ENCODE measurements around the gene TMEM63C.
"Not testable (repeated sequence)": the region's sequence is repeated elsewhere in the genome, so short reads cannot be mapped to it uniquely, and the experiment has no call there.

TMEM63C gene

DNA sequence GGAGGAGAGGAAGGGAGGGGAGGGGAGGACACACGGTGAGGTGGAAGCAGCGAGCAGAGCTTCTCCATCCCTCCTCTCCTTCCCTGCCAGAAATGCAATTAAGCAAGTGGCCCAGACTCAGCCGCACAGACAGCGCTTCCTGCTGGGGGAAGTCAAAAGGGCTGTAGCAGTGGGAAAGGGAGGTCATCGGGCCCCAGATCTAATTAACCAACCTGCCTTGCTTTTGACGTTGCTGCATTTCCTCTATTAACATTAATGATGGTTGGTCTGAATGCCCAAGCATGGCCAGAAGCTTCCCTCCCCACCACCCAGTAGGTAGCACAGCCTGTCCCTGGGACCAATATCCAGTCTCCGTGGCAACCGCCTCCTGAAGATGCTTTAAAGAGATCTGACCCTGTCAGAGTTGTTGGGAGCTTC, 94.0 kb downstream of the TMEM63C start:
- Histone ChIP-seq H3K9ac (ENCODE audit: low read depth, low read length) (no peak overlapping the region), H3K4me1 (ENCODE audit: control insufficient read depth, insufficient read depth, low read length) (no peaks in the 10 kb centered on the region), H3K36me3 (ENCODE audit: insufficient read depth, low read length) (peaks cover 3% of the 10 kb centered on the region), H3K9me3 (replicated peaks; ENCODE audit: low read length) (no peaks in the 10 kb centered on the region), H3K4me2 (ENCODE audit: low read length) (no peak overlapping the region), H3K27me3 (ENCODE audit: control insufficient read depth, insufficient read depth, low read length) (peaks cover 10% of the 10 kb centered on the region), H3K4me3 (ENCODE audit: low read length) (no peak overlapping the region)

DNA sequence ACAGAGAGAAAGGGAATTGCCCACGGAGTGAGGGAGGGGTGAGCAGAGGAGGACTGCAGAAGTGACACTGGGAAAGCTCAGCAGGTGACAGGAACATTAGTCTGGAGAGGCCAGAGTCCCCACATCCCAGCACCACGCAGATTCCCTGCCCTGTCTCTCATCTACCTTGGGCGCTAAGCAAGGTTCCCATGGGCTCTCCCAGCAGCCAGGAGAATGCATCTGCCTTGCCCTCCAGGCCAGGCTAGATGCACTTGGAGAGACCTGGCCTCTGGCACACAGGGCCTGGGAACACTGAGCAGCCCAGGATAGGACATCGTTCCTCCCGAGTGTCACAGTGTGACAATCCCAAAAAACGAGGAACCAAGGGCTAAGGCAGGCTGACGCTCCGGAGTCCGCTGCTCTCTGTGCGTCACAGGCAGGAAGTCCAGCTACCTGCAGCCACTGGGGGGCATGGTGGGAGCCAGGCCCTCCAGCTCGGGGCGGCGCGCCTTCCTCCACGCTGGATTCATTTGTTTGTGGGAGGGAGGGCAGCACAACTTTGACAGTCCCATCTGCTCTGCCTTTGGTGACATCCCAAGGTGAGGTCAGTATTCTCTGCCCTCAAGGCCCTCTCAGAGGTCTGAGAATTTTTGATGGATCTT, 94.8 kb downstream of the TMEM63C start:
- H3K4me3 ChIP-seq (ENCODE audit: low read length), result no peak overlapping the region
- no peaks in the 10 kb centered on the region for H3K4me1 ChIP-seq (ENCODE audit: control insufficient read depth, insufficient read depth, low read length)
- no peak overlapping the region for H3K4me2 ChIP-seq (ENCODE audit: low read length)
- H3K36me3 ChIP-seq (ENCODE audit: insufficient read depth, low read length), result peaks cover 3% of the 10 kb centered on the region
- H3K27me3 ChIP-seq (ENCODE audit: control insufficient read depth, insufficient read depth, low read length), result peaks cover 2% of the 10 kb centered on the region
- no peak overlapping the region for H3K9ac ChIP-seq (ENCODE audit: low read depth, low read length)
- H3K9me3 ChIP-seq (replicated peaks; ENCODE audit: low read length), result no peaks in the 10 kb centered on the region

DNA sequence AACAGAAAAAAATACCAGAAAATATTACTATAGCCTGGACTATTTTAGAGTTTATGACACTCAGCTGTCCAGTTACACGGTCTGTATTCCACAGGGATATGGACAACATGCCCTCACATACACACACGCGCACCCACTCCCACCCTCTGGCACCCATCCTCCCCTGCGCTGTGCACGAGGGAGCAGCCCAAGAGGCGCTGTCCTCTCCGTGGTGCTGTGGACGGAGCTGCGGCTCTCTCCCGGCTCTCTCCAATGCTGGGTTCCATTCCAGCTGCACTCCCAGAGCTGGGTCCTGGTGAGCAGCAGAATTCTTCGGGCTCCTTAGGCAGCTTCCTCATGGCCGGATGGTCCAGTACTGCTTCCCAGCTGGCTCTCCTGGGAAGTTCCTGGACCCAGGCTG, 95.4 kb downstream of the TMEM63C start:
- Histone ChIP-seq H3K9me3 (replicated peaks; ENCODE audit: low read length) (no peaks in the 10 kb centered on the region), H3K36me3 (ENCODE audit: insufficient read depth, low read length) (peaks cover 6% of the 10 kb centered on the region), H3K4me2 (ENCODE audit: low read length) (no peak overlapping the region), H3K4me1 (ENCODE audit: control insufficient read depth, insufficient read depth, low read length) (no peaks in the 10 kb centered on the region), H3K27me3 (ENCODE audit: control insufficient read depth, insufficient read depth, low read length) (no peaks in the 10 kb centered on the region), H3K4me3 (ENCODE audit: low read length) (no peak overlapping the region), H3K9ac (ENCODE audit: low read depth, low read length) (no peak overlapping the region)

DNA sequence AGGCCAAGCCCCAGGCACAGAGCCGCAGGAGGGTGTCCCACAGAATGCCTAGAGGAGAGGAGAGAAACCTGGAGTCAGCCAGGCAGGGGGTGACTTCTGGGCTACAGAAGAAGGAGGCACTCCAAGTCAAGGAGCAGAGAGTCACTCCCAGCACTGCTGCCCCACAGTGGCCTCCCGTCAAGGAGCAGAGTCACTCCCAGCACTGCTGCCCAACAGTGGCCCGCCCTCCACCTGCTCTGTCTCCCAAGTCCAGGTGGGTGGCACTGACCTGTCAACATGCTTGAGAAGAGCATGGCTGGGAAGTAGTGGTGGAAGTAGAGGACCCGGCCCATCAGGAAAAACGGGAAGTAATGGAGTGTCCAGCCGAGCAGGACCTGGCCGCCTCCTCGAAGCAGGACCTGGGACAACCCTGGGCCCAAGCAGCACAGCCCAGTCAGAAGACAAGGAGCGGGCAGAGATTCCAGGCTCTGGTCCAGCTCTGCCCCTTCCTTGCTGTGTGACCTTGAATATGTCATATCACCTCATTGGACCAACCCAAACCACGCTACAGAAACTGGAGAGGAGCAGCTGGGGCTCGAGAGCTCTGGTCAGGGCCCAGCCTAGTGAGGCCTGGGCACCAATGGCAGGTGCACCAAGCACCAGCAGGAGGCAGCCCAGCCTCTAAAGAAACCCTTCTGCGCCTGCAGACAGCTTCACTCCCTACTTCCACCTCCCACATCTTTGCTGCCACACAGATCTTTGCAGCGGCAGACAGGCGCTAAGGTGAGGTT, 97.0 kb downstream of the TMEM63C start:
- H3K9ac ChIP-seq (ENCODE audit: low read depth, low read length), result no peak overlapping the region
- H3K4me3 ChIP-seq (ENCODE audit: low read length), result no peak overlapping the region
- H3K4me2 ChIP-seq (ENCODE audit: low read length), result no peak overlapping the region
- no peaks in the 10 kb centered on the region for H3K27me3 ChIP-seq (ENCODE audit: control insufficient read depth, insufficient read depth, low read length)
- peaks cover 15% of the 10 kb centered on the region for H3K36me3 ChIP-seq (ENCODE audit: insufficient read depth, low read length)
- no peaks in the 10 kb centered on the region for H3K9me3 ChIP-seq (replicated peaks; ENCODE audit: low read length)
- no peaks in the 10 kb centered on the region for H3K4me1 ChIP-seq (ENCODE audit: control insufficient read depth, insufficient read depth, low read length)

DNA sequence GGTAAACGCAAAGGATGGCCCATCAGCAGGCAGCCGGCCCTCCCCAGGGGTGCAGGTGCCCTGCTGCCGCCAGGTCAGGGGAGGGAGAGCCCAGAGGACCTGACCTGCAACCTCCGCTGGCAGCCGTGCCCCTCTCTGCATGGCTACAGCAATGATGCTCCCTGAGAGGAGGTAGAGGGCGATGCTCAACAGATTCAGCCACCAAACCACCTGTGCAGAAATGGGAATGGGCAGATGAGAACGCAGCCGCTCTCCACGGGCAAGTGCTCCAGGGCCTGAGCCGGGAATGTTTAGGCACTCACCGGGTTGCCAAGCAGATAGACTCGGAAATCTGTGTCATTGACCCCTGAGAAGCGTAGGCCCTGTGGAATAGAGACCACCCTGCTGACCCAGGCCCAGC, 98.1 kb downstream of the TMEM63C start:
- no peak overlapping the region for H3K4me2 ChIP-seq (ENCODE audit: low read length)
- peaks cover 26% of the 10 kb centered on the region for H3K36me3 ChIP-seq (ENCODE audit: insufficient read depth, low read length)
- H3K4me1 ChIP-seq (ENCODE audit: control insufficient read depth, insufficient read depth, low read length), result no peaks in the 10 kb centered on the region
- no peaks in the 10 kb centered on the region for H3K9me3 ChIP-seq (replicated peaks; ENCODE audit: low read length)
- H3K4me3 ChIP-seq (ENCODE audit: low read length), result no peak overlapping the region
- H3K27me3 ChIP-seq (ENCODE audit: control insufficient read depth, insufficient read depth, low read length), result no peaks in the 10 kb centered on the region
- H3K9ac ChIP-seq (ENCODE audit: low read depth, low read length), result no peak overlapping the region

DNA sequence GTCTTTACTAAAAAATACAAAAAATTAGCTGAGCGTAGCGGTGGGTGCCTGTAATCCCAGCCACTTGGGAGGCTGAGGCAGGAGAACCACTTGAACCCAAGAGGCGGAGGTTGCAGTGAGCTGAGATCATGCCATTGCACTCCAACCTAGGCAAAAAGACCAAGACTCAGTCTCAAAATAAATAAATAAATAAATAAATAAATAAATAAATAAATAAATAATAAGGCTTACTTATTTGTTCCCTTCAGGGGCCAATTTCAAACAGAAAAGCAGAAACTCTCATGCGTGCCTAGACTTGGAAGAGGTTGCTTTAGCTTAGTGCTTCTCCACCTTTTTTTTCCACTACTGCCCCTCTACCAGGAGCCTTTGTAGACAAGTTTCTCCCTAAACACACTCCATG, 99.3 kb downstream of the TMEM63C start:
- not testable (repeated sequence) for H3K9me3 ChIP-seq (replicated peaks; ENCODE audit: low read length); H3K27me3 ChIP-seq (ENCODE audit: control insufficient read depth, insufficient read depth, low read length); H3K4me3 ChIP-seq (ENCODE audit: low read length); H3K9ac ChIP-seq (ENCODE audit: low read depth, low read length); H3K4me2 ChIP-seq (ENCODE audit: low read length); H3K4me1 ChIP-seq (ENCODE audit: control insufficient read depth, insufficient read depth, low read length)
- H3K36me3 ChIP-seq (ENCODE audit: insufficient read depth, low read length), result peaks cover 30% of the 10 kb centered on the region

DNA sequence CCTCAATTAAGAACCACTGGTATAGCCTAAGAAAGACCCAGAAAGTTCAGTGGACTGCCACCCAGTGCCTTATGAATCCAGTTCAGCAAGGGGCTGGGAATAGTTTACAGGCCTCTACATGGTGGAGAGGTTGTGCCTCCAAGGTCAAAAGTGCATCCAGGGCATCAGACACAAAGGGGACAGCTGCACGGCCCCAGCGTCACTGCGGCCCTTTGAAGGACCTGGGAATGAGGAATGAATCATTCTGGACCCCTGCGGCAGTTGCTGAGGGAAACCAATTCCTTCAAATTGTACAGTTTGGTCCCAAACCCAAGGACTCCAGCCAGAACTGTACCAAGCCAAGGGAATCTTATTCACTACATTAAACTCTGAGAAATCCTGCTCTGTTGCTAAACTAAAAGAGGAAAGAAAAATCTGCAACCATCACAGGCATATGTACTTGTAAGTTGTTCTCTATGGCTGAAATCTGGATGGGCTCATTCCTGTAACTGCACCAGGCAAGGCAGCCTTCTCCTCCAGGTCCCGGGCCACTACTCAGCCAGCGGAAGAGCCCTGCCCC, 100.3 kb downstream of the TMEM63C start:
- H3K27me3 ChIP-seq (ENCODE audit: control insufficient read depth, insufficient read depth, low read length), result no peaks in the 10 kb centered on the region
- H3K4me3 ChIP-seq (ENCODE audit: low read length), result no peak overlapping the region
- H3K4me2 ChIP-seq (ENCODE audit: low read length), result no peak overlapping the region
- H3K36me3 ChIP-seq (ENCODE audit: insufficient read depth, low read length), result peaks cover 39% of the 10 kb centered on the region
- no peaks in the 10 kb centered on the region for H3K4me1 ChIP-seq (ENCODE audit: control insufficient read depth, insufficient read depth, low read length)
- H3K9ac ChIP-seq (ENCODE audit: low read depth, low read length), result no peak overlapping the region
- no peaks in the 10 kb centered on the region for H3K9me3 ChIP-seq (replicated peaks; ENCODE audit: low read length)

DNA sequence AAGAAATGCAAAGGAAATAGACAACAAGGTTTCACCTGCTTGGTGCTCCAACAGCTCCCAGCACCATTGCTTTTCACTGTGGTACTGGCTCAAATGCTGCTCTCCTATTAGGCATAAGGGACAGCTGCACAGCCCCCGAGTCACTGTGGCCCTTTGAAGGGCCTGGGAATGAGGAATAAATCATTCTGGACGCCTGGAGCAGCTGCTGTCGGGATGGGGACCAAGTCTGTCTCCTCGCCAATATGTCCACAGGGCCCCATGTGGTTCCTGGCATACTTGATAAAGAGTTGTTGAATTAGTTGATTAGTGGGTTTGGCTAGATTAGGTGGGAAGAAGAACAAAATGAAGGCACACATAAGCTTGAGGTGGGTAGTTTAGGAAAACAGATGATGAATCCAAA, 102.5 kb downstream of the TMEM63C start:
- Histone ChIP-seq H3K9me3 (replicated peaks; ENCODE audit: low read length) (no peaks in the 10 kb centered on the region), H3K4me3 (ENCODE audit: low read length) (no peak overlapping the region), H3K4me1 (ENCODE audit: control insufficient read depth, insufficient read depth, low read length) (no peaks in the 10 kb centered on the region), H3K4me2 (ENCODE audit: low read length) (no peak overlapping the region), H3K27me3 (ENCODE audit: control insufficient read depth, insufficient read depth, low read length) (no peaks in the 10 kb centered on the region), H3K36me3 (ENCODE audit: insufficient read depth, low read length) (peaks cover 42% of the 10 kb centered on the region), H3K9ac (ENCODE audit: low read depth, low read length) (no peak overlapping the region)

DNA sequence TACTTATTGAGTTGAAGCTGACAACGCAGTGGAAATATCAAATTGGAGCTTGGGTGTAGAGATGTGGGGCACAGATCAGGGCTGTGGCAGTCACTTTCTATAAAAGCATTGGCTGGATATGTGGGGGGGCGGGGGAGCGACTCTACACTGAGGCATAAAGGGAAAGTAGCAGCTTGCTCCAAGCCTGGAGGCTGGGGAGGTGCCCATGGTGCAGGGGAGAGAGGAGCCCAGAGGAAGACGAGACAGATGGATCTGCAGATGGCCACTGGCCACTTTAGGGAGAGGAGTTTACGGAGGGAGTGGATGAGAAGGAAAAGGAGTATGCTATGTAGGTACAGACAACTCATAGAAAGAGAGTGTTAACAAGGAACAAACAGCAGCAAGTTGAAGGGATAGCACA, 102.9 kb downstream of the TMEM63C start:
- Histone ChIP-seq H3K4me2 (ENCODE audit: low read length) (no peak overlapping the region), H3K9me3 (replicated peaks; ENCODE audit: low read length) (no peaks in the 10 kb centered on the region), H3K27me3 (ENCODE audit: control insufficient read depth, insufficient read depth, low read length) (no peaks in the 10 kb centered on the region), H3K4me3 (ENCODE audit: low read length) (no peak overlapping the region), H3K36me3 (ENCODE audit: insufficient read depth, low read length) (peaks cover 42% of the 10 kb centered on the region), H3K4me1 (ENCODE audit: control insufficient read depth, insufficient read depth, low read length) (no peaks in the 10 kb centered on the region), H3K9ac (ENCODE audit: low read depth, low read length) (no peak overlapping the region)

DNA sequence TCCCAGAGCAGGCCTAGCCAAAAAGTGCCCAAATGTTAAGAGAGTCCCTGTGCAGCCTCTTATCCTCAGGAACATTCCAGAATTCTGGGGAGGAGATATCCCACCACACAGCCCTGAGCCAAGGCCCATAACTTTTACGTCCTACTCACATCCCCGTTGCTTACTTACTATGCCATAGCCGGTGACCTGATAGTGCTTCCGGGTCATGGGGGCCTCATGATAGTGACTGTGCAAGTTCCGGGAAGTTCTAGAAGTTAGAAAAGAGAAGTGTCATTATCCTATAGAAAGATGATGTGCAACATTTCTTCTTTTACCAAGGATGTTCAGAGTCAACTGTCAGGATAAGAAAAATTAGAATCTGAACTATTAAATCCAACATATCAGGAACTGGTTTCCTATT, 105.0 kb downstream of the TMEM63C start:
- Histone ChIP-seq H3K9me3 (replicated peaks; ENCODE audit: low read length) (no peaks in the 10 kb centered on the region), H3K4me1 (ENCODE audit: control insufficient read depth, insufficient read depth, low read length) (no peaks in the 10 kb centered on the region), H3K27me3 (ENCODE audit: control insufficient read depth, insufficient read depth, low read length) (no peaks in the 10 kb centered on the region), H3K4me2 (ENCODE audit: low read length) (no peak overlapping the region), H3K4me3 (ENCODE audit: low read length) (no peak overlapping the region), H3K36me3 (ENCODE audit: insufficient read depth, low read length) (peaks cover 51% of the 10 kb centered on the region), H3K9ac (ENCODE audit: low read depth, low read length) (no peak overlapping the region)

DNA sequence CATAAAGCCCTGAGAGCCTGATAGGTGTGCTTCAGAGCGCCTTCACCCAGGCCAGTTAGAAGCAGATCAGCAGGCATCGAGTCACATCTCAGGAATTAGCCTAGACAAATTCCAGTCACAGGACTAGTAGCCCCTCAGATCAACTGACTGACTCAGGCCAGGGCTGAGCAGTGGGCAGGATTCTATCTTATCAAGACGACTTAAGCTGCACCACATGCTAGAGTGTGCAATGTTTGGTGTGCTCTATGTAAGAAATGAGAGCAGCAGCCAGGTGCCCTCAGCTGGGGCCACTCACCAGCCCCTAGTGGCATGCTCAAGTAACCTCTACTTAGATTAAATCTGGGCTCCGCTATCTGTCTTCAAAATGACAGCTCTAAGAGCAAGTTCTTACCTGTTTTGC, 109.1 kb downstream of the TMEM63C start:
- H3K4me2 ChIP-seq (ENCODE audit: low read length), result no peak overlapping the region
- H3K4me3 ChIP-seq (ENCODE audit: low read length), result no peak overlapping the region
- H3K4me1 ChIP-seq (ENCODE audit: control insufficient read depth, insufficient read depth, low read length), result no peaks in the 10 kb centered on the region
- no peaks in the 10 kb centered on the region for H3K27me3 ChIP-seq (ENCODE audit: control insufficient read depth, insufficient read depth, low read length)
- H3K9ac ChIP-seq (ENCODE audit: low read depth, low read length), result no peak overlapping the region
- H3K9me3 ChIP-seq (replicated peaks; ENCODE audit: low read length), result no peaks in the 10 kb centered on the region
- H3K36me3 ChIP-seq (ENCODE audit: insufficient read depth, low read length), result peaks cover 32% of the 10 kb centered on the region

DNA sequence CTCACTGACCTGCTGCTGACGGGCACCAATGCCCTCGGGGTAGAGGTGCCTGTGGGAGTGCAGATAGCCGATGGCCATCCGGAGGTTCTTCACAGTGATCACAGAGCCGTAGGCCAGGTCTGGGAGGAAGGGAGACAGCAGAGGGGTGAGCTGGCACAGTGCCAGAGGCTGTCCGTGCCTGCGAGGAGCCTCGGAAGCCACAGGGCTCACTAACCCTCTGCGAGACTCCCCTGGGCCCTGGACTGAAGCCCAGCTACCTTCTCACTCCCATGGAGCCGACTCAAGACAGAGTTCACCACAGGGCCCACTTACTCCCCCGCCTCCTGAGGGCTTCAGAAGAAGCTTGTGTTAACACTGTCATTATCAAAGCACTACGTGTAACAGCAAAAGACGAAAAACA, 114.6 kb downstream of the TMEM63C start:
- Histone ChIP-seq H3K9ac (ENCODE audit: low read depth, low read length) (no peak overlapping the region), H3K9me3 (replicated peaks; ENCODE audit: low read length) (no peaks in the 10 kb centered on the region), H3K4me1 (ENCODE audit: control insufficient read depth, insufficient read depth, low read length) (peaks cover under 1% of the 10 kb centered on the region), H3K27me3 (ENCODE audit: control insufficient read depth, insufficient read depth, low read length) (no peaks in the 10 kb centered on the region), H3K4me2 (ENCODE audit: low read length) (no peak overlapping the region), H3K36me3 (ENCODE audit: insufficient read depth, low read length) (peaks cover 22% of the 10 kb centered on the region), H3K4me3 (ENCODE audit: low read length) (no peak overlapping the region)

All from skeletal muscle satellite cell (primary cell).